ENCODE results near the gene OTOG.

DNA sequence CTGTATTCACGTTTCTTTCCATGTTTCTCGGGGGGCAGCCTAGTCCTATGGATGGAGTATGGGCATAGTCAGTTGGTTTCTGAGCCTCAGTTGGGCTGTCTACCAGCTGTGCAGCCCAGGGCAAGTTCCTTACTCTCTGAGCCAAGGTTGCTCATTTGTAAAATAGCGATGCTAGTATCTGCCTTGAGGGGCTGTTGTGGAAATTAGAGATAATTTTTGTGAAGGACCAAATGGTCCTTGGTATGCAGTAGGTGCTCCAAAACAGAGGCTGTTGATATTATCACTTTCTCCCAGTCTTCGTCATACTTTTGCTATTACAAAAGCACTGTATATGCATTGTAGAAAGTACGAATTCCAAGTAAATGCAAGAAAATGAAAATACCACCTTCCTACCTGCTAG, 89.7 kb downstream of the OTOG start:
- TF ChIP-seq, protein P1, sequence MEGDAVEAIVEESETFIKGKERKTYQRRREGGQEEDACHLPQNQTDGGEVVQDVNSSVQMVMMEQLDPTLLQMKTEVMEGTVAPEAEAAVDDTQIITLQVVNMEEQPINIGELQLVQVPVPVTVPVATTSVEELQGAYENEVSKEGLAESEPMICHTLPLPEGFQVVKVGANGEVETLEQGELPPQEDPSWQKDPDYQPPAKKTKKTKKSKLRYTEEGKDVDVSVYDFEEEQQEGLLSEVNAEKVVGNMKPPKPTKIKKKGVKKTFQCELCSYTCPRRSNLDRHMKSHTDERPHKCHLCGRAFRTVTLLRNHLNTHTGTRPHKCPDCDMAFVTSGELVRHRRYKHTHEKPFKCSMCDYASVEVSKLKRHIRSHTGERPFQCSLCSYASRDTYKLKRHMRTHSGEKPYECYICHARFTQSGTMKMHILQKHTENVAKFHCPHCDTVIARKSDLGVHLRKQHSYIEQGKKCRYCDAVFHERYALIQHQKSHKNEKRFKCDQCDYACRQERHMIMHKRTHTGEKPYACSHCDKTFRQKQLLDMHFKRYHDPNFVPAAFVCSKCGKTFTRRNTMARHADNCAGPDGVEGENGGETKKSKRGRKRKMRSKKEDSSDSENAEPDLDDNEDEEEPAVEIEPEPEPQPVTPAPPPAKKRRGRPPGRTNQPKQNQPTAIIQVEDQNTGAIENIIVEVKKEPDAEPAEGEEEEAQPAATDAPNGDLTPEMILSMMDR (IDR thresholded peaks at IDR 0.05; ENCODE audit: insufficient read depth, low read length), result no peak
- TF ChIP-seq POLR2AphosphoS5 (IDR thresholded peaks at IDR 0.05; ENCODE audit: low read depth), result no peak

Data from HL-60 (cell line).